Colonic mucosa (tissue), 4 donors: ENCODE data around the gene ZFP36. TPM values are rescaled to one million over a fixed set of nuclear protein-coding genes. Genes with fewer than 3 reads are reported as not detected.
A peak's percentile ranks its signal among the peaks of the same experiment; 100 is the strongest.

Experiments
- DNase-seq: peaks from one replicate; pipeline ENCODE4 v3.0.0-alpha.2; 2020
- H3K27ac ChIP-seq: fragments of 200-600 bp; one replicate; pipeline ENCODE4 v1.8.0; 2021
- H3K27me3 ChIP-seq: fragments of 200-600 bp; one replicate; pipeline ENCODE4 v1.8.0; 2021
- H3K36me3 ChIP-seq: fragments of 200-600 bp; one replicate; pipeline ENCODE4 v1.8.0; 2021
- H3K4me1 ChIP-seq: fragments of 200-600 bp; one replicate; pipeline ENCODE4 v1.8.0; 2021; ENCODE audit warnings: mild to moderate bottlenecking
- H3K4me3 ChIP-seq: fragments of 200-600 bp; one replicate; pipeline ENCODE4 v1.8.0; 2021
- H3K9ac ChIP-seq, 2 donors: one replicate each; pipeline ENCODE4 v1.7.0; 2013; ENCODE audit warnings: control low read depth in 2 of 2, low read depth in 2 of 2, low read length in 2 of 2
- H3K9me3 ChIP-seq: fragments of 200-600 bp; one replicate; pipeline ENCODE4 v1.8.0; 2021
- intact Hi-C: fragments of 100-400 bp; cut with DNase I; formaldehyde crosslinking; loops from one replicate; pipeline ENCODE4 v1.14.1; 2022
- total RNA-seq, 2 donors: library from RNA; stranded (reverse); fragmentation: NEBNext Ultra II Directional in 1 of 2; extraction: Animal tissue kit (Norgen Biotek cat#: 25700) in 1 of 2; gene quantifications; one replicate each; pipeline ENCODE4 v1.2.1, GENCODE V29; 2021
- TF ChIP-seq, protein P1 (sequence below): fragments of 200-600 bp; IDR thresholded peaks from one replicate; pipeline ENCODE4 v1.8.0; 2022; ENCODE audit warnings: antibody characterized with exemption, mild to moderate bottlenecking
- donor health status: healthy.
- donor health status: DM: no; HTN: no; CAD: no.
- donor health status: DM: no; HTN: no; CAD: no.

ZFP36 gene, protein sequence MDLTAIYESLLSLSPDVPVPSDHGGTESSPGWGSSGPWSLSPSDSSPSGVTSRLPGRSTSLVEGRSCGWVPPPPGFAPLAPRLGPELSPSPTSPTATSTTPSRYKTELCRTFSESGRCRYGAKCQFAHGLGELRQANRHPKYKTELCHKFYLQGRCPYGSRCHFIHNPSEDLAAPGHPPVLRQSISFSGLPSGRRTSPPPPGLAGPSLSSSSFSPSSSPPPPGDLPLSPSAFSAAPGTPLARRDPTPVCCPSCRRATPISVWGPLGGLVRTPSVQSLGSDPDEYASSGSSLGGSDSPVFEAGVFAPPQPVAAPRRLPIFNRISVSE
- 100 to 1,000 TPM; 120 to 121 TPM for total RNA-seq

DNA sequence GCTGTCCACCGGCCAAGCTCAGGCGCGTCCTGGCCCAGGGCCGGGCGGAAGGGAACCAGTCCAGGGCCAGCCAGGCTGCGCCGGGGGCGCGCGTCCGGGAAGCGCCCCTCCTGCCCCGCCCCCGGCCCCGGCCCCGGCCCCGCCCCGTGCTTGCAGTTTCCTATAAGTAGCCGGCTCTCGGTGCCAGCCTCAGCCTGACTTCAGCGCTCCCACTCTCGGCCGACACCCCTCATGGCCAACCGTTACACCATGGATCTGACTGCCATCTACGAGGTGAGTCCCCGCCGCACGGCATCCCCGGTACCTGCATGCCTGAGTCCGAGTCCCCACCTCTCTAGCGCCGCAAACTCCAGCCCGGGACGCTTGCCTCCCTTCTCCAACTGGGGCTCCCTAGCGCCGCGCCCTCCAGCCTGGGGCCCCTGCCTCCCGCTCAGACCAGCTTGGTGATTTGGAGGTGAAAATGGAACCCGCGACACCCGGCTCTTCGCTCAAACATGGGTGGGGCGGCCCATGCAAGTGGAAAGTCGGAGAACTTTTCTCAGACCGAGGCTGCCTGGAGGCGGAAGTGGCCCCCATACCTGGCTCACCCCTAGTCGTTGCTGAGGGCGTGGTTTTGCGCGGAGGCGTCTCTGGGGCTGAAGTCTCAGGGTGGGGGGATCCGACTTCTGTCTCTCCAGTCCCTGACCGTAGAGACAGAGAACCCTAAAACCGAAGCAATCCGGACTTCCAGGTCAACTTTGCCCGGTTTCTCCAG lies at the start of gene ZFP36:
TSS of gene ZFP36 (plus strand) at position 192 of the 754 bp plus-strand sequence. CDS start at position 250, 58 bp downstream.
- peak; percentile 95 for DNase-seq
- no peaks in the 10 kb centered on the region for H3K9me3 ChIP-seq
- TF ChIP-seq, protein P1, sequence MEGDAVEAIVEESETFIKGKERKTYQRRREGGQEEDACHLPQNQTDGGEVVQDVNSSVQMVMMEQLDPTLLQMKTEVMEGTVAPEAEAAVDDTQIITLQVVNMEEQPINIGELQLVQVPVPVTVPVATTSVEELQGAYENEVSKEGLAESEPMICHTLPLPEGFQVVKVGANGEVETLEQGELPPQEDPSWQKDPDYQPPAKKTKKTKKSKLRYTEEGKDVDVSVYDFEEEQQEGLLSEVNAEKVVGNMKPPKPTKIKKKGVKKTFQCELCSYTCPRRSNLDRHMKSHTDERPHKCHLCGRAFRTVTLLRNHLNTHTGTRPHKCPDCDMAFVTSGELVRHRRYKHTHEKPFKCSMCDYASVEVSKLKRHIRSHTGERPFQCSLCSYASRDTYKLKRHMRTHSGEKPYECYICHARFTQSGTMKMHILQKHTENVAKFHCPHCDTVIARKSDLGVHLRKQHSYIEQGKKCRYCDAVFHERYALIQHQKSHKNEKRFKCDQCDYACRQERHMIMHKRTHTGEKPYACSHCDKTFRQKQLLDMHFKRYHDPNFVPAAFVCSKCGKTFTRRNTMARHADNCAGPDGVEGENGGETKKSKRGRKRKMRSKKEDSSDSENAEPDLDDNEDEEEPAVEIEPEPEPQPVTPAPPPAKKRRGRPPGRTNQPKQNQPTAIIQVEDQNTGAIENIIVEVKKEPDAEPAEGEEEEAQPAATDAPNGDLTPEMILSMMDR = no peak
- intact Hi-C loops = no loop called here
- peaks cover 18% of the 10 kb centered on the region for H3K4me1 ChIP-seq
- no peaks in the 10 kb centered on the region for H3K27me3 ChIP-seq
- peak within 1 kb of the TSS; percentile 100 for H3K27ac ChIP-seq
- peaks cover 10% of the 10 kb centered on the region for H3K36me3 ChIP-seq
- H3K9ac ChIP-seq = peak within 1 kb of the TSS; percentile 98 to 100
- H3K4me3 ChIP-seq = peak within 1 kb of the TSS; percentile 96

DNA sequence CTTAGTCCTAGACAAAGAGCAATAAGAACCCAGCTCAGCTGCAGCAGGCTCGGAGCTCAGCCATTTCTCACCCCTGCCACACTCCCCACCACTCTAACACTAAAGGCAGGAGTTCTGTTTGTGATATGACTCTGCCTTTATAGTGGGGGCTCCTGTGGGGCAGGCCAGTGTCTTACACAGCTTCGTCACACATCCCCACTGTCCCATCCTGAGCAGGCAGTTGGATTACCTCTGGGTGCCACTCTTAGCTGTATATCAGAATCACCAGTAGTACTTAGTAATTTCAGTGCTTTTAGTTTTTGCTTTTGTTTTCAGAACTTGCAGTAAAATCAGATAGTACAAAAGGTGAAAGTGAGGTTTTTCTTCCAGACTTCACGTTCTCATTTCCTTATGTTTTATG lies 47.6 kb upstream of the ZFP36 start:
- Histone ChIP-seq H3K36me3 (peaks cover 26% of the 10 kb centered on the region), H3K9ac (no peak overlapping the region), H3K27ac (no peak overlapping the region), H3K27me3 (no peaks in the 10 kb centered on the region), H3K4me3 (no peak overlapping the region), H3K9me3 (no peaks in the 10 kb centered on the region), H3K4me1 (no peaks in the 10 kb centered on the region)
- DNase-seq = no peak
- intact Hi-C loops = no loop called here
- TF ChIP-seq, protein P1 = no peak

DNA sequence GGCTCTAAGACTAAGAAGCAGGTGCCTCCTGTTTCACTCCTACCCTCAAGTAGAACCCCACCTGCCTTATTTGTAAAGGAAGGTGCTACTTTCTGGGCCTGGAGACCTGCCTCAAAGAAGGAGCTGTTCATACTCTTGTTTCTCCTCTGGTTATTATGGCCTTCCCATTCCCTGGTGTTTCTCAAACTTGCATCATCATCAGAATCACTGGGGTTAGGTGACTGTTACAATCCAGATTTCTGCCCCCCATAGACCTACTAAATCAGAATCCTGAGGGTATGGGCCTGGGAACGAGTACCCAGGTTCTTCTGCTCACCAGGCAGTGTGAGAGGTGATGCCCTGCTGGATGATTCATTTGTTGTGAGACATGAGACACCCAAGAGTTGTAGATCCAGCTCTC lies 46.0 kb upstream of the ZFP36 start:
- Histone ChIP-seq H3K9ac (no peak overlapping the region), H3K27ac (no peak overlapping the region), H3K27me3 (no peaks in the 10 kb centered on the region), H3K36me3 (peaks cover 15% of the 10 kb centered on the region), H3K4me3 (no peak overlapping the region), H3K4me1 (no peaks in the 10 kb centered on the region), H3K9me3 (no peaks in the 10 kb centered on the region)
- DNase-seq = no peak
- intact Hi-C loops = no loop called here
- TF ChIP-seq, protein P1 = no peak

DNA sequence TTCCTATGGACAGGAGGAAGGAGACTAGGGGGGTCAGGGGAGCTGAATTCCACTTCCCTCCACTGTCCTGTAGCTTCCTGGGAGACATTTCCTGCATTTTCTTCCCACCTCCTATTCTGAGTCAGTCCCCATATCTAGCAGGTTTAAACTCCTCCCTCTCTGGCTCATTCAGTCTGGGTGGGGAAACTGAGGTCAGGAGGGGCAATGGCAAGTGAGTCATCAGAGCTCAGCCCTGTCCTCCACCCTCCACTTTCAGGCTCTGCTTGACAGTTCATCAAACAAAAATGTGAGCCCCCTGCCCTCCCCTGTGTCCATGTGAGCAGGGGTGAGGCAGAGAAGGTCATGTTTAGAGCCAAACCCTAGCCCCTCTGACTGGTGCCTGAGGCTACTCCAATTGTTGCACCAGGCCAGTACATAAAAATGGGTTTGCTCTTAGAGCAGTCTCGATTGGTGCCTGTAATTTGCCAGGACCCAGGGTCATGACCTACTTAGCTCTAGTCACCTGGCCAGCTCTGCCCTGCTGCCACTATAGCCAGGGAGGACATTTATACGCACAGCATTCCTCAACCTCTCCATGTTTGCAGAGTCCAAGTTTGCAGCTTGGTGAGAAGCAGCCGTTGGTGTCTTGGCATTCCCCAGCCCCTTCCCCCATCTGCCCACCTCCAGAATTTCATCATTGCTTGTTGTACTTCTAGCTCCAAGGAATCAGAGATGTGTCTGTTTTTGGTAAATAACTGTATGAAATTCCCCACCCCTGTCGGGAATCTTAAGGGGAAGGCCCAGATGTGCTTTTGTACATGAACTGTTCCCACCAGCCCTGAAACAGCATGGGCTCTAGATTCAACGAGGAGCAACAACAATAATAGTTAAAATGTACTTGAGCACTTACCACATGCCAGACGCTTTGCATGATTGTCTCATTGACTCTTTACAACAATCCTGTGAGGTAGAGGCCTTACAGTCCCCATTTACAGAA lies 43.7 kb upstream of the ZFP36 start:
- H3K4me1 ChIP-seq = no peaks in the 10 kb centered on the region
- no peaks in the 10 kb centered on the region for H3K9me3 ChIP-seq
- TF ChIP-seq, protein P1 = no peak
- no peak overlapping the region for H3K4me3 ChIP-seq
- H3K27ac ChIP-seq = no peak overlapping the region
- H3K9ac ChIP-seq = peak overlapping the region; percentile 12 to 24
- no peaks in the 10 kb centered on the region for H3K27me3 ChIP-seq
- DNase-seq = no peak
- intact Hi-C loops = no loop called here
- H3K36me3 ChIP-seq = peaks cover 7% of the 10 kb centered on the region

DNA sequence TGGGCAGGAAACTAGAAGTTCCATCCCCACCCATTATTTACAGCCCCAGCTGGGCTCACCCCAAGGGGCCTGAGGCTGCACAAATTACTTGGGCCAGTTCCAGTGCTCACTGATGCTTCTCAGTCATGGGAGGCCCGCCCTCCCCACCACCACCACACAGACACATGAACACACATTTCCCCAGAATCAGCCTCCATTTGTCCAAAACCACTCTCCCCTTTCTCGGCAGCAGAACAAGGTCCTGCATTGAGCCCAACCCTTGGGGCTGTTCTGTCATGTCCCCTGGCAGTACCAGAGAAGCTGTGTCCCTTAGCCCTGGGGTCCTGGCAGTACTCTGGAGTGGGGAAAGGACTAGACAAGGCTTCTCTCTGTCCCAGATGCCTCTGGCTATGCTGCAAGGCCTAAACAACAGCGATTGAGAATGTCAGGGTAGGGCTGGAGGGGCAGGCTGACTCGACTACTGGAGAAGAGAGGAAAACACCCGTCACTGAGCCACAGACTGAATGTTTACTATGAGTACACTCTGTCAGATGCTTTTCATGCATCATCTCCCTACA lies 42.7 kb upstream of the ZFP36 start:
- DNase-seq = no peak
- intact Hi-C loops = no loop called here
- H3K4me1 ChIP-seq = no peaks in the 10 kb centered on the region

More for the DNA sequence above, 42.7 kb upstream of the ZFP36 start:
- H3K9ac ChIP-seq = peak overlapping the region in 1 of 2 donors; percentile 28
- no peak overlapping the region for H3K27ac ChIP-seq
- H3K36me3 ChIP-seq = peaks cover 3% of the 10 kb centered on the region
- H3K9me3 ChIP-seq = no peaks in the 10 kb centered on the region
- TF ChIP-seq, protein P1 = no peak
- H3K4me3 ChIP-seq = no peak overlapping the region
- no peaks in the 10 kb centered on the region for H3K27me3 ChIP-seq
